ENCODE measurements around the gene G6PD.

- no peak for TF ChIP-seq POLR2A (IDR thresholded peaks at IDR 0.05; ENCODE audit: low read depth, low read length)
- no peak for TF ChIP-seq CTCF (conservative IDR thresholded peaks at IDR 0.05; ENCODE audit: low read depth, low read length)
- no peak for TF ChIP-seq USF2 (IDR thresholded peaks at IDR 0.05; ENCODE audit: low read depth, low read length)
- TF ChIP-seq SMC3 (IDR thresholded peaks at IDR 0.05; ENCODE audit: low read depth, low read length) = no peak
- TF ChIP-seq RAD21 (IDR thresholded peaks at IDR 0.05; ENCODE audit: low read length) = no peak
- TF ChIP-seq RCOR1 (IDR thresholded peaks at IDR 0.05; ENCODE audit: insufficient replicate concordance, low read length) = no peak
- TF ChIP-seq MXI1 (IDR thresholded peaks at IDR 0.05; ENCODE audit: borderline replicate concordance, low read depth, low read length) = no peak
- no peak for TF ChIP-seq MAFK (IDR thresholded peaks at IDR 0.05; ENCODE audit: low read depth, low read length)
Measured at GRCh38 chrX:154509455-154509854, 37.2 kb downstream of the G6PD start.
